ENCODE data around the gene CFAP43. TPM values are rescaled to one million over a fixed set of nuclear protein-coding genes. Genes with fewer than 3 reads are reported as not detected.
A peak's percentile ranks its signal among the peaks of the same experiment; 100 is the strongest.

Gene CFAP43
- total and polyA plus RNA-seq, 2 of the 8 experiments (the other 6 are each of a cell fraction or from before 2014, with no cell fraction given): 0.11 to 0.27 TPM

DNA sequence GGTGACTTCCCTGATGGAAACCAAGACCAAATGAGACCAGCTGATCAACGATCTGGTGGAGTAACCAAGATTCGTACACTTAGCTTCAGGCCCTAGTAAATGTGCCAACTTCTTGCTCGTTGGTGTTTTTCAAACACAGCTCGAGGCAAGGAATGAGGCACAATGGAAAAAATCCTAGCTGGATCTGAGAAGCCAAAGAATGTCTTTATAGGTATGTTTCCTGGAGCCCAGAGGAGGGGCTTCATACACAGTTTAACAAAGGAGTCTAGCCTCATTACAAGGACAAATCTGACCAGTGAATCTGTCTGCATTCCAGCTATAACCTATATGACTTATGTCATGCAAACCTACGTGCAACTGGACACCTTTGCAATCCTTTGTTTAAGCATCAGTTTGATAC is 150.2 kb downstream of the CFAP43 start:
- ChIA-PET POLR2A (ENCODE audit: partially characterized antibody) (interaction anchor here (1.2 to 2.5 kb wide), 4 partner anchors 8 to 40 kb away, joined by 3 to 13 read pairs (median 4); partner anchors contain the start of gene SFR1), CTCF (ENCODE audit: partially characterized antibody) (interaction anchor here (0.8 to 2.7 kb wide), 13 partner anchors 9 to 194 kb away, joined by 3 to 11 read pairs (median 3); no protein-coding TSS in a partner anchor)
- H3K36me3 ChIP-seq (ENCODE audit: control insufficient read depth in 2 of 4, insufficient read depth in 4 of 4, low read length in 3 of 4): no peaks in the 10 kb centered on the region
- no peaks in the 10 kb centered on the region for H3K79me1 ChIP-seq (ENCODE audit: low read depth, low read length)
- no peak overlapping the region for H2AFZ ChIP-seq (ENCODE audit: low read length)
- H3K4me1 ChIP-seq (replicated peaks in 1 of 4; ENCODE audit: control insufficient read depth in 3 of 4, insufficient read depth in 4 of 4, low read length in 3 of 4): peaks cover 3 to 10% (median 4%) of the 10 kb centered on the region in 4 experiments
- H3K4ac ChIP-seq (replicated peaks; ENCODE audit: insufficient read length, low read depth, low read length): no peak overlapping the region
- H3K9me3 ChIP-seq (ENCODE audit: insufficient read depth in 2 of 2, low read depth in 1 of 2, low read length in 1 of 2): no peaks in the 10 kb centered on the region
- no peak overlapping the region for H3K4me2 ChIP-seq (ENCODE audit: insufficient read depth in 1 of 2, low read depth in 2 of 2, low read length in 2 of 2)
- H4K5ac ChIP-seq (ENCODE audit: insufficient read length, low read depth, low read length): no peak overlapping the region
- no peaks in the 10 kb centered on the region for H4K20me1 ChIP-seq (replicated peaks in 1 of 2; ENCODE audit: control insufficient read depth in 1 of 2, insufficient read depth in 2 of 2, low read length in 2 of 2)
- H2BK15ac ChIP-seq (ENCODE audit: low read length): no peak overlapping the region
- no peaks in the 10 kb centered on the region for H3K23me2 ChIP-seq (ENCODE audit: low read depth, low read length)
- H2BK20ac ChIP-seq (ENCODE audit: low read length): peak overlapping the region; percentile 77
- H3K18ac ChIP-seq (ENCODE audit: extremely low read depth, low read length): 0 out of 2 replicates have a peak overlapping the region, but pooled peaks have one; percentile 9
- no peak overlapping the region for H3K56ac ChIP-seq (replicated peaks; ENCODE audit: insufficient read length, low read depth, low read length)
- no peak overlapping the region; the same call in 1 of the 2 replicates for H2BK5ac ChIP-seq (ENCODE audit: low read depth, low read length)
- FAIRE-seq (peak; percentile 60), DNase-seq (ENCODE audit: low read depth in 1 of 2, low spot score in 2 of 2) (no peak)
- H4K8ac ChIP-seq (ENCODE audit: extremely low read depth, insufficient read depth, low read length): no peak overlapping the region
- no peak overlapping the region for H4K91ac ChIP-seq (replicated peaks; ENCODE audit: insufficient read length, low read length)
- no peaks in the 10 kb centered on the region for H3K27me3 ChIP-seq (replicated peaks in 1 of 4; ENCODE audit: control insufficient read depth in 3 of 4, extremely low read depth in 1 of 4, insufficient read depth in 3 of 4, low read length in 3 of 4)
- H2BK12ac ChIP-seq (ENCODE audit: low read depth, low read length): peak overlapping the region; percentile 41; the same call in 1 of the 2 replicates
- H3K14ac ChIP-seq (ENCODE audit: insufficient read length): no peak overlapping the region
- no peak overlapping the region for H3K9ac ChIP-seq (replicated peaks in 1 of 4; ENCODE audit: extremely low read depth in 1 of 4, low read depth in 3 of 4, low read length in 3 of 4)
- H3K4me3 ChIP-seq (ENCODE audit: extremely low read depth in 1 of 4, insufficient read depth in 2 of 4, low read depth in 3 of 4, low read length in 4 of 4): no peak overlapping the region
- no peaks in the 10 kb centered on the region for H3K79me2 ChIP-seq (ENCODE audit: control insufficient read depth in 1 of 2, insufficient read depth in 2 of 2, low read length in 2 of 2)
- H2AK5ac ChIP-seq (ENCODE audit: low read depth, low read length): no peak overlapping the region
- 95% methylated on average over 5 of the region's 5 CpGs; no CpG with 5 or more reads in 1 of the 2 experiments for WGBS, 2 experiments (ENCODE audit: extremely low coverage in 1 of 2, insufficient coverage in 1 of 2, insufficient read length in 1 of 2, insufficient replicate concordance in 2 of 2, low coverage in 1 of 2, low lambda C conversion rate in 2 of 2, missing lambda C conversion rate in 1 of 2)
- no peak overlapping the region for H3K23ac ChIP-seq (ENCODE audit: insufficient read length)
- no peak overlapping the region for H2BK120ac ChIP-seq (replicated peaks; ENCODE audit: low read depth, low read length)
- H3K27ac ChIP-seq (ENCODE audit: low read depth, low read length): no peak overlapping the region
- TF ChIP-seq SP2 (IDR thresholded peaks at IDR 0.05; ENCODE audit: low read length) (no peak), KDM4A (IDR thresholded peaks at IDR 0.05; ENCODE audit: low read depth, low read length, severe bottlenecking) (no peak), CHD1 (IDR thresholded peaks at IDR 0.05; ENCODE audit: low read depth, low read length) (no peak), JUN (IDR thresholded peaks at IDR 0.05; ENCODE audit: low read depth, low read length) (no peak), CHD2 (IDR thresholded peaks at IDR 0.05; ENCODE audit: low read length) (no peak), SIX5 (IDR thresholded peaks at IDR 0.05; ENCODE audit: low read depth, low read length) (no peak), EP300 (IDR thresholded peaks at IDR 0.05; ENCODE audit: borderline replicate concordance in 1 of 2, low read depth in 2 of 2, low read length in 2 of 2) (no peak), TEAD4 (IDR thresholded peaks at IDR 0.05; ENCODE audit: low read depth, low read length) (no peak), HDAC6 (IDR thresholded peaks at IDR 0.05; ENCODE audit: low read depth, low read length) (no peak), NRF1 (IDR thresholded peaks at IDR 0.05; ENCODE audit: low read depth, low read length) (no peak), BRCA1 (IDR thresholded peaks at IDR 0.05; ENCODE audit: low read depth, low read length) (no peak), EZH2 (IDR thresholded peaks at IDR 0.05; ENCODE audit: low read depth, low read length, severe bottlenecking) (no peak), POLR2AphosphoS5 (IDR thresholded peaks at IDR 0.05; ENCODE audit: low read depth, low read length) (no peak)
- TF ChIP-seq, protein P1, sequence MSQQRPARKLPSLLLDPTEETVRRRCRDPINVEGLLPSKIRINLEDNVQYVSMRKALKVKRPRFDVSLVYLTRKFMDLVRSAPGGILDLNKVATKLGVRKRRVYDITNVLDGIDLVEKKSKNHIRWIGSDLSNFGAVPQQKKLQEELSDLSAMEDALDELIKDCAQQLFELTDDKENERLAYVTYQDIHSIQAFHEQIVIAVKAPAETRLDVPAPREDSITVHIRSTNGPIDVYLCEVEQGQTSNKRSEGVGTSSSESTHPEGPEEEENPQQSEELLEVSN (IDR thresholded peaks at IDR 0.05): no peak

Measured in H1 (cell line).